GM18868 (cell line): ENCODE measurements around the gene KRTAP10-1.

Source experiments
- ATAC-seq: cut with Tn5 transposase; IDR thresholded peaks from one replicate; pipeline ENCODE4 v1.9.1; 2021; ENCODE audit warnings: mild to moderate bottlenecking, moderate library complexity; ENCODE audit not compliant: unreplicated experiment

The KRTAP10-1 gene

DNA sequence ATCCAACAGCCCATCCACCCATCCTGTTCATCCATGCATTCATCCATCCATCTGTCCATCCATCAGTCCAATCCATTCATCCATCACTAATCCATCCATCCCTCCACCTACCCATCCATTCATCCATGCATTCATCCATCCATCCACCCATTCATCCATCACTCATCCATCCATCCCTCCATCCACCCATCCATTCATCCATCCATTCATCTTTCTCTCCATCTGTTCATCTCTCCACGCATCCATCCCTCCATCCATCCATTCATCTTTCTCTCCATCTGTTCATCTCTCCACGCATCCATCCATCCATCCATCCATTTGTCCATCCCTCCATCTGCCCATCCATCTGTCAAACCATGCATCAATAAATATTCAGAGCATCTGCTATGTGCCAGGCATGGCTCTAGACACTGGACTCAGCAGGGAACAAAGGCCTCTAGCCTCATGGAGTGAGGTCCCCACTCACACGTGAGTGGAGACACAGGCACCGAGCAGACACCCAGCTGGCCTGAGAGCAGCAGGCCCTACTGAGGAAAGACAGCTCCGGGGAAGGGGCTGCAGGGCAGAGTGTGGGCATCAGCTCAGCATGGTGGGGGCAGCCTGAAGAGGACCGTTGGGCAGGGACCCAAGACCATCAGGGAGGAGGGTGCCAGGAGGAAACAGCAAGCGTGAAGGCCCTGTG lies 9.6 kb downstream of the KRTAP10-1 start:
- ATAC-seq, result no peak

DNA sequence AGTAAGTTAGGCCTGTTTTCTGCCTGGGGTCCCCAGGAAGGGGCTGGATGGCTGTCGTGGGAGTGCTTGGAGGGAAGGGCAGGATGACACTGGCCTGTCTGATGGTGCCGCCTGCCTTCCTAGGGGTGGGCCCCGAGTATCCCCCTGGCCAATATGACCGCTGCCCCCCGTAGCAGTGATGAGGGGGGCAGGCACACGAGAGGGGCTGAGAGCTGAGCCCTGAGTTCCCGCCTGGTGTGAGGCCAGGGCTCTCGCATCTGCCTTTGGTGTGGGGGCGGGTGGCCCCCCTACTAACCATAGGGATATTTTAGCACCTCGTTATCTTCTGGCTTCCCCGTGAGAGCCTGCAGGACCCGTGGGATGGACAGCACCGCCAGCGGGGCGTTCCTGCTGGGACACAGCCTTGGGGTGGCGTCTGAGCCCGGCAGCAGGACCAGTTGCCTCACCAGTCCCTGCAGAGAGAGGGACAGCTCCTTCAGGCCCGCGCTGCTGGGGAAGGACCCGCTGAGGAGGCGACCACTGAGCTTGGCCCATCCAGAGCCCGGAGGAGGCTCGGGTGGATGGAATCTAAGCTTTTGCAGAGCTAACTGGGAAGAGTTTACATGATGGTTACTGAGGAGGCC lies 10.4 kb downstream of the KRTAP10-1 start:
- no peak for ATAC-seq

DNA sequence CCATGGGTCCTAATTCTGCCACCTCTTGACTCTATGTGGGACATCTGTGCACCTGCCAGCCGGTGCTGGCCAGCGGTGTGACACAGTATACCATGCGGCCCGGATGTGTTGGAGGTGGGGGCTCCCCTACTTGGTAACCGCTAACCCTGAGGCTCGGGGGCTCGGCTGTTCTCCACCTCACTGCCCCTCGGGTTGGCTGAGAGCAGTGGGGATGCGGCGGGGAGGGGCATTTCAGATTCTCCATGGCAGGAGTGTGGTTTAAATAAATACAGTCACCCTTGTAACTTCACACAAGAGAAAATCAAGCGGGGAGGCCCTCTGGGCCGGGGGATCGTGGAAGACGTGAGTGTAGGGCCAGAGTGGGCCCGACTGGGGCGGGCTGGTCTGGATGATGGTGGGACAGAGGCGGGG lies 11.0 kb downstream of the KRTAP10-1 start:
- no peak for ATAC-seq

DNA sequence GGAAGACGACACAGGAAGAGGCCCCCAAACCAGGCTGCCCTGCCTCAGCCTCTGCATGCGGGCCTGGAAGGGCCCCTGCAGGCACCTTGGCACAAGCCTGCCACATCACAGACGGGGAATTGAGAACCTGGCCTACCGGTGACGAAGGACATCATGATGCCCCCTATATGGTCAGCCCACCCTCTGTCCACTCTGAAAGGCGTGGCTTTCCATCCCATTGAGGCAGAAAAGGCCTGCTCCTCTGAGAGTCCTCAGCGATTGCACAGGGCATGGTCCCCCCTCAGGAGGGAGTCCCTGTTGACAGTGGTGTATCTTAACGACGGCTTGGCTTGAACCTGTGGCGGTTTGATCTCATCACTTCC lies 11.4 kb downstream of the KRTAP10-1 start:
- no peak for ATAC-seq

DNA sequence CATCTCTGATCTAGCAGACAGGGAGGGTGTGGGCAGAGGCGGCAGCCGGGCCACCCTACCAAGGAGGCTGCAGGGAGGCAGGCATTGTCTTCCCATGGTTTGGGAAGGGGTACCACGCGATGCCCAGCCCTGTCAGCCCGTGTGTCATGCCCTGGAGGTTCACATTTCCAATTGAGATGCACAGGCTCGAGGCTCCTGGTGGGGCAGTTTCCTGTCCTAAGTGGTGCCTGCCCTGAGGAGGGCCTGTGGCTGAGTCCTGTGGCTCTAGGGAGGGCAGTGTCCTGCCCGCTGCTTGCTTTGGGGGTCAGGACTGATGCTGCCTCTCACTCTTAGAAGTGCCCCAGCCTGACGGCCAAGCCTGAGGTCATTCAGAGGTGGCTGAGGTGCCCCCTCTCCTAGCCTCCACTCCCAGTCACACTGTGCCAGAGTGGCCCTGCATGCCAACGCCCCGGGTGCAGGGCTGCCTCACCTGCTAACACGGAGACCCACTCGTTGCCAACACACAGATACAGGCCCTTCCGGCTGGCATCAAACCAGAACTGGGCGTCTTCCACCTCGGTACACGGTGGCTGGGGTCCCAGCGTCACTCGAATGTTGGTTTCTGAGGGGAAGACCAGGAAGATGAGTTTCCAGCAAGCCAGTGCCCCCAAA lies 11.9 kb downstream of the KRTAP10-1 start:
- no peak for ATAC-seq

DNA sequence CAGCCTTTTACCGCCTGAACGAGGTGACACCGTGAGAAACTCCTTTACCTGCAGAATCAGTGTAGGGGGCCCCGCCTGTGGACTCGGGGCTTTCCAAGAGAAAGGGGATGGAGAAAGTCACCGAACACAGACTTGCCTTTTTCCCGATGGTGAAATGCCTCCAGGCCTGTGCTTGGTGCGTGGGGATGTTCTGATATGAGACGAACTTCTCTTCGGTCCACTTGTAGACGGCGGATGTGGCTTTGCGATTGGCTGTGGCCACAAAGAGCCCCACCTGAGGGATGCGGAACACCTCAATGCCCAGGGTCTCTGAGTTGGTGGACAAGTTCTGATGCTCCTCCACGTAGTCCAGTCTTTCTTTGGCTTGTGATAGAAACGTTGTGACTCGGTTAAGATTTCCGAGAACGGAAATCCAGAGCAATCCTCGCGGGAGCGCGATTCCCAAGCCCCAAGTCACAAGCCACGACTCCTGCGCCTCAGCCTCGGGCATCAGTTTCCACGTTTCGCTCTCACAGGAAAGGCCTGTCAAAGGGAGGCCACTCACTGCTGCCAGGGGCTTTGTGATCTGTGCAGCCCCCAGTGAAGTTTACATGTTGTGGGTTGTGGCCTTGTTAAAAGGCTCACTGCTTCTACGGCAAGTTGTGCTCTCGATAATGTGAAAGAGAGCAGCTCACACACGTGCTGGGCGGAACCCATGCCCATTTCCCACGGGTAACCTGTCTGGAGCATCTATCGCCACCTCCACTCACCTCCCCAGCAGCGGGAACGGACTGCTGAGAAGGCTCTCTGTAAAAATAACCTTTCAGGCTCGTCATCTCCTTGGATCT lies 12.6 kb downstream of the KRTAP10-1 start:
- no peak for ATAC-seq

DNA sequence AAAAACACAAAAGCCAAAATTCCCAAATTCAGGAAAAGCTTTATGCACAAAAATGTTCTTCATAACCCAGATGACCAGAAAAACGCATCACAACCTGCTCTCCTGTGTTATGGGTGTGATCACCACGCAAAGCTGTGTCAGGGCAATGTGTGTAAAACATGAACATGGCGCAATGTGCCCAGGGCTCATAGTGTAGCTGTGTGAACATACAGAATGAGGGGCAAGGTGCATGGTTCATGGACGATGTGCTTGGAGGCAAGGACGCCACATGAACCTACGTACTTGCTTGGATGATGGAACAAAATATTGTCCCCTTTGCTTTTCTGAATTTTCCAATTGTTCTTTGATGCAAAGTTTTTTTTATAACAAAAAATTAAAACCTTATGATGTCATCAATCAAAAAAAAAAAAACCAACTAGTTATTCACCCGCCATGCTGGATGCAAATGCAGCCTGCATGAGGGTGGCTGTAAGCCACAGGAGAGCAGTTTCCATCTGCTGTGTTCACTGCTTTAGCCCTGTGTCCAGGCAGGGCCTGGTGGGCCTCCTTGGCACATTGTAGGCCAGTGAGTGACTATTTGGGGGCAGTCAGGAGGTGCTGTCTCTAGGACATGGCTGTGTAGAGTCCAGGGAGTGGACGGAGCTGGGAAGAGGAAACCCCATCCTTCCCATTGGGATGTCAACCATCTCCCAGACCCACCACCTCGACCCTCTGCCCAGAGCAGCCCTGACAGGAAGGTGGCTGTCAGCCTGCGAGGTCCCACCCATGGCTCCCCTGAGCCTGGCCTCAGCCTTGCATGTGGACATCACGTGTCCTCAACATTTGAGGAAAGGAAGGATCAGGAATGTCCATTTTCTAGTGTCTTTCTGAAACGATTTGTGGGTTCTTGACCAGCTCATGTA lies 13.6 kb downstream of the KRTAP10-1 start:
- ATAC-seq, result no peak

DNA sequence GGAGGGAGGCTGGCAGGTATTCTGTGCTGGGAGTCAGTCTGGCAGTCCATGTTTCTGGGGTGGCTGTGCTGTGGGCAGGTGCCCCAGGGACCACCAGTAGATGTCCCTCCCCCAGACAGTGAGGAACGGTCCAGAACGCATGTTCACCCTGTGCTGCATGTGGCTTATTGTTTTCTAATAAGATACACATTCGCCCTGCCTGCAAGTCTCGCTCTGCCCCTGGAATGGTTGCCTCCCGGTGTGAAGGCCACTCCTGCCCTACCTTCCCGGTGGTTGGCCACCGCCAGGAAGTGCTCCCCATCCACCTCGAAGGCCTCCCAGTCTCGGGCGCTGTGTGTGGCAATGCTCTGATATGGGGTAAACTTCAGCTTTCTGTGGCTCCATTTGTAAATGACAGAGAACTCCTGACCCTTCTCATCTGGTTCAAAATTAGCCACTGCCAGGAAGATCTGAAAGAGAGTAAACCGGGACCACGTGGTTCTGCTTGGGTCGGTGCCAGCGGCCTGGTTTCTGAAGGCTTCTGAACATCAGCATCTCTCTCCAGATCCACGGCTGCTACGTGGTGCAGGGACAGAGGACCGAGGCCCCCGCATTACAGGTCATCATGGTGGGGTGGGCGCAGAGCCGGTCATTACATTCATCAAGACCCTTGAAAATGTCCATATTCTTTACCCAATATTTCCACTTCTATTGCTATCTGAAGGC lies 14.5 kb downstream of the KRTAP10-1 start:
- no peak for ATAC-seq

DNA sequence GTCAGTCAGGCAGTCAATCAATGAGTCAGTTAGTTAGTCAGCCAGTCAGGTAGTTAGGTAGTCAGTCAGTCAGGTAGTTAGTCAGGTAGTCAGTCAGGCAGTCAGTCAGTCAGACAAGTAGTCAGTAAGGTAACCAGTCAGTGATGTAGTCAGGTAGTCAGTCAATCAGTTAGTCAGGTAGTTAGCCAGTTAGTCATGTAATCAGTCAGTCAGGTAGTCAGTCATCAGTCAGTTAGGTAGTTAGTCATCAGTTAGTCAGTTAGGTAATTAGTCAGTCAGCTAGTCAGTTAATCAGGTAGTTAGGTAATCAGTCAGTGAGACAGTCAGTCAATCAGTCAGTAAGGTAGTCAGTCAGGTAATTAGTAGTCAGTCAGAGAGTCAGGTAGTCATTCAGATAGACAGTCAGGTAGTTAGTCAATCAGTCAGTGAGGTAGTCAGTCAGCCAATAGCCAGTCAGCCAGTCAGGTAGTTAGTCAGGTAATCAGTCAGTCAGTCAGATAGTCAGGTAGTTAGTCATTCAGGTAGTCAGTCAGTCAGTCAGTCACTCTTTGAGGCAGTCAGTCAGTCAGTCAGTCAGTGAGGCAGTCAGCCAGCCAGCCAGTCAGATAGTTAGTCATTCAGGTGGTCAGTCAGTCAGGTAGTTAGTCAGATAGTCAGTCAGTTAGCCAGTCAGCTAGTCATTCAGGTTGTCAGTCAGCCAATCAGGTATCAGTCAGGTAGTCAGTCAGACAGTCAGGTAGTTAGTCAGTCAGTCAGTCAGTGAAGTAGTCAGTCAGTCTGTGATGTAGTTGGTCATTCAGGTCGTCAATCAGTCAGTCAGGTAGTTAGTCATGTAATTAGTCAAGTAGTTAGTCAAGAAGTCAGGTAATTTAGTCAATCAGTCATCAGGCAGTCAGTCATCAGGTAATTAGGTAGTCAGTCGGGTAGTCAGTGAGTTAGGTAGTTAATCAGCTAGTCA lies 15.3 kb downstream of the KRTAP10-1 start:
- no peak for ATAC-seq

DNA sequence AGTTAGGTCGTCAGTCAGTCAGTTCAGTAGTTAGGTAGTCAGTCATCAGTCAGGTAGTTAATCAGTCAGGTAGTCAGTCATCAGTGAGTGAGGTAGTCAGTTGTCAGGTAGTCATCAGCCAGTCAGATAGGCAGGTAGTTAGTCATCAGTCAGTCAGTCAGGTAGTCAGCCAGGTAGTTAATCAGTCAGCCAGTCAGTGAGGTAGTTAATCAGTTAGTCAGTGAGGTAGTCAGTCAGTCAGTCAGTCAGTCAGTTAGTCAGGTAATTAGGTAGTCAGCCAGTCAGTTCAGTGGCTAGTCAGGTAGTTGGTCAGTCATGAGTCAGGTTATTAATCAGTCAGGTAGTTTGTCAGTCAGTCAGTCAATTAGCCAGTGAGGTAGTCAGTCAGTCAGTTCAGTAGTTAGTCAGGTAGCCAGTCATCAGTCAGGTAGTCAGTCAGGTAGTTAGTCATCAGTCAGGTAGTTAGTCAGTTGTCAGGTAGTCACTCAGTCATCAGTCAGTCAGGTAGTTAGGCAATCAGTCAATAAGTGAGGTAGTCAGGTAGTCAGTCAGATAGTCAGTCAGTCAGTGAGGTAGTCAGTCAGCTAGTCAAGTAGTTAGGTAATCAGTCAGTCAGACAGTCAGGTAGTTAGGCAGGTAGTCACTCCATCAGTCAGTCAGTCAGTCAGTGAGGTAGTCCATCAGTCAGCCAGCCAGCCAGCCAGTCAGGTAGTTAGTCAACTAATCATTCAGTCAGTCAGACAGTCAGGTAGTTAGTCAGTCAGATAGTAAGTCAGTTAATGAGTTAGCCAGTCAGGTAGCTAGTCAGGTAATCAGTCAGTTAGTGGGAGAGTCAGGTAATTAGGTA lies 16.2 kb downstream of the KRTAP10-1 start:
- no peak for ATAC-seq

DNA sequence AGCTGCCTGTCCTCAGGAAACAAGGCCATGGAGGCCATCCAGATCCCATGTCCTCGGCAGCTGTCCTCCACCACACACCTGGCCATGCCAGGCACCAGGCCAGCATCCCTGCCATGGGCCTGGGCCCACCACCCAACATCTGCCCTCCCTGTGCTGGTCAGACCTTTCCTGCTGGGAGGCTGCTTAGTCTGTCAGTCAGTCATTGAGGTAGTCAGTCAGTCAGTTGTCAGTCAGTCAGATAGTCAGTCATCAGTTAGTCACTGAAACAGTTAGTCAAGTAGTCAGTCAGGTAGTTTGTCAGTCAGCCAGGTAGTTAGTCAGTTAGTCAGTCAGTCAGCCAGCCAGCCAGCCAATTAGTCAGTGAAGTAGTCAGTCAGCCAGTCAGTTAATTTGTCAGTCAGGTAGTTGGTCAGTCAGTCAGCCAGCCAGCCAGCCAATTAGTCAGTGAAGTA lies 17.2 kb downstream of the KRTAP10-1 start:
- ATAC-seq, result no peak

DNA sequence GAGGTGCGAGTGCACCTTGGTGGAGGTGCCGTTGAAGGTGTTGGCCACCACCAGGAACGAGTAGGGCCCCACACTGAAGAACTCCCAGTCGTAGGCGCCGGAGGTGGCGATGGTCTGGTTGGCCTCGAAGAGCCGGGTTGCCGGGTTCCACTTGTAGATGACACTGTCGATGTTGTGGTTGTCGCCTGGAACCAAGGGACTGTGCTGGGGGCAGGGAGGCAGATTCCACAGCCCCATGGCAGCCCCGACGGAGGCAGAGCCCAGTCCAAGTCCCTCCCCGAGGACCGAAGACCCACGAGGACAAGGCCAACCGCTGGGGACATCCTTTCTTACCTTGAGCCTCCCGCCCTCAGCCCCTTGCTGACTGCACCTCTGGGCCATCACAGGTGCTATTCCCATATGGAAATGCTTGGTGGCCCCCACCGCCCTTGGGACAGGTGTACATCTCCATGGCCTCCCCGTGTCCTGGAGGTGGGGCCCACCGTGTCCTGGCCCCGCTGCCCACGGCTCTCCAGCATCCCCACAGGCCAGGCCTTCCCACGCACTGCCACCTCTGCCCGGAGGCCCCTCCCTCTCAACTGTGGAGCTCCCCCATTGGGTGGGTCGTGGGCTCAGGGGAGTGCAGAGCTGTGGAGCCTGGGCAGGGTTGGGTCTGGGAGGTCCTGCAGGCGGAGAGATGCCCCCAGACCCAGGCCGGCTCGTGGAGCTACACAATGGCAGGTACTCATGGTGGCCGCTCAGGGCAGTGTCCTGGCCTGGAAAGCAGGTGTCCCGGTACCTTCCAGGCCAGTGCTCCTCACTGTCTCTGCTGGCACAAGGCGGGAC lies 17.9 kb downstream of the KRTAP10-1 start:
- no peak for ATAC-seq

DNA sequence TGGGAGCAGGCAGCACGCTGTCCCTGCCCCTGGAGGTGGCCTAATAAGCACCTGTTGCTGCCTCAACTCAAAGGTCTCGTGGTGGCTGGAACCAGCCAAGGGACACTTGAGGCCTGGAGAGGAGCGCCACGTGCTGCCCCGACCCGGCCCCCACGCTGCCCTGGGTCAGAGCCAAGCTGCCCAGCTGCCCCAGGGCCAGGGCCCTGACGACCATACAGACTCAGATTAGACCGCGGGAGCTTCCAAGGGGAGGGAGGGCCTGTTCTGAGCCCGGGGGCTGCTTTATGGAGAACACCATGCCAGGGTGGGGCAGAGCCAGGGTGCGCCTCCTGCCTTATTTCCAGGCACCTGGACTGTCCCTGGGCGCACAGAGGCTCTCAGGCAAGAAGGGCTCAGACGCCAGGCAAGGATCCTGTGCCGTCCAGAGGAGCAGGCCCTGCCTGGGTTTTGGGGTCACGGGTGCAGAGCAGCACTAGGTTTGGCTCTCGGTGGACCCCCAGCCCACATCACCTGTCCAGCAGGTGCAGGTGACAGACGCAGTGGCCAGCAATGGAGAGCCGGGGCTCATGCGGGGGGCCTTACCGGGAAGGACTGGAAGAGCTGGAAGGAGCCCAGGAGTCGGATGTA lies 18.6 kb downstream of the KRTAP10-1 start:
- ATAC-seq, result no peak

DNA sequence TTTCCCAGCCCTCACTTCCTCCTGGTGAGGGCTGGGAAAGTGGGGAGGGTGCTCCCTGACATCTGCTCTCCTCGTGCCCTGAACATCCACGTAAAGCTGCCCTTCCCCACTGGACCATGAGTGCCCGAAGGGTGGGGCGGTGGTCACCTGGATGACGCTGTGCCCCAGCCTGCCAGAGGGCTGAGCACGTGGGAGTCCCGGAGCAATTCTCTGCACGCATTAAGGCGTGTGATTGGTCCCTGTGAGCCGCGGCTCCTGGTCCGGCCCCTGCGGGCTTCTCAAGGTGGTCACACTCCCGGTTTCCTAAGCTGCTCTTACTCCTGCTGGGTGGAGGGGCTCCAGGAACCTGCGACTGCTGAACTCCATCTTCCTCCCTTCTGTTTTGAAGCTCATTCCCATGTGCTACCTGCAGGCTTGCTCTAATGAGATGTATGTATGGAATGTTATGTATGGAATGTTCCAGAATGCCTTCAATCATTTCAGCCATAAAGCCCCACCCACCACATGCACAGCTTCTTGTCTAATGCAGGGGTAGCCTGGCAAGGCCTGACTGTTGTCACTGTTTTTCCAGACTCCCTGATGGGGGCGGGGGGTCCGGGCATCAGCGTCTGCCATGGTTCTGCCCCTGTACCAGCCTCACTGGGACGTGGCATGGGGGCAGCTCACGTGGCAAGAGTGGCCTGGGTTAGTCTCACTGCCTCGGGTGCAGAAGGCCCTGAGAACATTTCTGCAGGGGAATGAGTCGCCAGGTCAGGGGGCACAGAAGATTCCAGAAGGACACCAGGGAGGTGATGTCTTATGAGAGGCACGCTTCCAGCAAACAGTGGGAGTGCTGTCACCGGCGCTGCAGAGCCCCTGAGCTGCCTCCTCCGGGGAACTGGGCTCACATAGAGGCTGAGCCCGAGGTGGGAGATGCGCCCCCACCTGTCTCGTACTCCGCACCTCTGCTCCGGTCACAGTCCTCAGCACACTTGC lies 19.4 kb downstream of the KRTAP10-1 start:
- ATAC-seq, result no peak
